BE2C (cell line): Measurements from ENCODE around the gene SEZ6.

Experiments used
- DNase-seq: peaks from one replicate; pipeline ENCODE4 v3.0.0-alpha.2; 2020
- H3K27me3 ChIP-seq: fragments of 250-450 bp; sonication (Bioruptor Pico); 2 replicates; pipeline ENCODE4 v1.5.1; 2020; ENCODE audit warnings: mild to moderate bottlenecking
- H3K36me3 ChIP-seq: fragments of 250-450 bp; sonication (Bioruptor Pico); 2 replicates; pipeline ENCODE4 v1.5.1; 2020; ENCODE audit warnings: mild to moderate bottlenecking
- H3K4me1 ChIP-seq: fragments of 250-450 bp; sonication (Bioruptor Pico); 2 replicates; pipeline ENCODE4 v1.5.1; 2020
- H3K4me3 ChIP-seq: 2 replicates; pipeline ENCODE4 v1.5.1; 2011; ENCODE audit warnings: low read depth, low read length
- H3K9me3 ChIP-seq: fragments of 250-450 bp; sonication (Bioruptor Pico); 2 replicates; pipeline ENCODE4 v1.5.1; 2020
- TF ChIP-seq, protein P1 (sequence below): IDR thresholded peaks from 2 replicates; pipeline ENCODE4 v1.5.1; 2012; ENCODE audit warnings: mild to moderate bottlenecking, low read depth, low read length

SEZ6 gene

DNA sequence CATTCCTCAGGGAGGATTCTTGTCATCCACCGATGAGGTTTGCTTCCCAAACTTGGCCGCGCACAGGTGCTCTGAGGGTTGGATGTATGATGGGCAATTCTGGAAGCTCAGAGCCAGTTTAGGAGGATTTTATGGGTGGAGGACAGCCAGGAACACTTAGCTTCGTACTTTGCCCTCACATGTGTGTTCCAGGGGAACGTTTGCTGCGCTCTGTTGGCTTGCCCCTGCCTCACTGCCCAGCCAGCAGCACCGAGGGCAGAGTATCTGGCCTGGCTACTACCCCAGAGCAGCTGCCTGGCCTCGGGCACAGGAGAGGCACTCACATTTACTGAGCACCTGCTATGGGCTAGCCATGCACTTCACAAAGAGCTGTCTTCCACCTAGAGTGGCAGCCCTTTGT is 14.1 kb downstream of the SEZ6 start:
- H3K36me3 ChIP-seq, result no peaks in the 10 kb centered on the region
- no peaks in the 10 kb centered on the region for H3K9me3 ChIP-seq
- DNase-seq, result no peak
- H3K4me1 ChIP-seq, result no peaks in the 10 kb centered on the region; the same call in 1 of the 2 replicates
- no peaks in the 10 kb centered on the region for H3K27me3 ChIP-seq
- TF ChIP-seq, protein P1, sequence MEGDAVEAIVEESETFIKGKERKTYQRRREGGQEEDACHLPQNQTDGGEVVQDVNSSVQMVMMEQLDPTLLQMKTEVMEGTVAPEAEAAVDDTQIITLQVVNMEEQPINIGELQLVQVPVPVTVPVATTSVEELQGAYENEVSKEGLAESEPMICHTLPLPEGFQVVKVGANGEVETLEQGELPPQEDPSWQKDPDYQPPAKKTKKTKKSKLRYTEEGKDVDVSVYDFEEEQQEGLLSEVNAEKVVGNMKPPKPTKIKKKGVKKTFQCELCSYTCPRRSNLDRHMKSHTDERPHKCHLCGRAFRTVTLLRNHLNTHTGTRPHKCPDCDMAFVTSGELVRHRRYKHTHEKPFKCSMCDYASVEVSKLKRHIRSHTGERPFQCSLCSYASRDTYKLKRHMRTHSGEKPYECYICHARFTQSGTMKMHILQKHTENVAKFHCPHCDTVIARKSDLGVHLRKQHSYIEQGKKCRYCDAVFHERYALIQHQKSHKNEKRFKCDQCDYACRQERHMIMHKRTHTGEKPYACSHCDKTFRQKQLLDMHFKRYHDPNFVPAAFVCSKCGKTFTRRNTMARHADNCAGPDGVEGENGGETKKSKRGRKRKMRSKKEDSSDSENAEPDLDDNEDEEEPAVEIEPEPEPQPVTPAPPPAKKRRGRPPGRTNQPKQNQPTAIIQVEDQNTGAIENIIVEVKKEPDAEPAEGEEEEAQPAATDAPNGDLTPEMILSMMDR, result no peak
- H3K4me3 ChIP-seq, result no peak overlapping the region

DNA sequence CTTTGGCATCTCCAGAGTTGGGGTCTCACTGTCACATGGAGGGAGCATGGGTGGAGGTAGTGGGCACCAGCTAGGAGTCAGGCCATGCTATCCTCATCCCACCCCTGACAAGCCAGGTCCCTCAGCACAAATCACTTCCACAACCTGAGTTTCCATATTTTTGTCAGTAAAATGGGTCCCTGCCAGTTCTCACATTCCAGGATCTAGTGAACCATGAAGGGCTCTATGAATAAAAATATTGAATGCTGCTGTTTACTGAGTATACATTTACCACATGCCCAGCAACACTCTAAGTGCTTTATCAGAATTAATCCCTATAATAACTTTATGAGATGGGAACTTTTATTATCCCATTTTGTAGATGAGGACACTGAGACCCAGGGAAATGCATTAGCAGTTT is 16.8 kb downstream of the SEZ6 start:
- DNase-seq, result no peak
- Histone ChIP-seq H3K9me3 (no peaks in the 10 kb centered on the region), H3K27me3 (no peaks in the 10 kb centered on the region), H3K36me3 (no peaks in the 10 kb centered on the region), H3K4me3 (no peak overlapping the region), H3K4me1 (no peaks in the 10 kb centered on the region)
- TF ChIP-seq, protein P1, result no peak

DNA sequence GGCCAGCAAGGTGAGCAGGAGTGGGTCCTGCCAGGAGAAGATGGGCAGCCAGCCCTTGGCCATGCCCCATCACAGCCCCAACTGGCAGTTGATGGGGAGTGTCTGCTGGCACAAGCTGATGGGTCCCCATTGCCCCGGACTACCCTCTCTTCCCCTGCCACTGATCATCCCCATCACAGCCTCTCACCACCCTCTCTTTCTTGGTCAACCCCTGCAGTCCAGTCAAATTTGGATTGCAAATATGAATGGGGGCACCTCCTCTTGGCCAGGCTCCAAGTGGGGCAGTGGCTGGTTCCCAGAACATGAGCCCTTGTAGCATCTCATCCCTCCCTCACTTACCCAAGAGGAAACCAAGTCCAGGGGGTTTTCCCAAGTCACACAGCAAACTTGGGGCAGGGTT is 17.4 kb downstream of the SEZ6 start:
- H3K9me3 ChIP-seq, result no peaks in the 10 kb centered on the region
- no peak for DNase-seq
- no peaks in the 10 kb centered on the region for H3K36me3 ChIP-seq
- H3K4me3 ChIP-seq, result no peak overlapping the region
- H3K27me3 ChIP-seq, result no peaks in the 10 kb centered on the region
- TF ChIP-seq, protein P1, result no peak
- no peaks in the 10 kb centered on the region for H3K4me1 ChIP-seq

DNA sequence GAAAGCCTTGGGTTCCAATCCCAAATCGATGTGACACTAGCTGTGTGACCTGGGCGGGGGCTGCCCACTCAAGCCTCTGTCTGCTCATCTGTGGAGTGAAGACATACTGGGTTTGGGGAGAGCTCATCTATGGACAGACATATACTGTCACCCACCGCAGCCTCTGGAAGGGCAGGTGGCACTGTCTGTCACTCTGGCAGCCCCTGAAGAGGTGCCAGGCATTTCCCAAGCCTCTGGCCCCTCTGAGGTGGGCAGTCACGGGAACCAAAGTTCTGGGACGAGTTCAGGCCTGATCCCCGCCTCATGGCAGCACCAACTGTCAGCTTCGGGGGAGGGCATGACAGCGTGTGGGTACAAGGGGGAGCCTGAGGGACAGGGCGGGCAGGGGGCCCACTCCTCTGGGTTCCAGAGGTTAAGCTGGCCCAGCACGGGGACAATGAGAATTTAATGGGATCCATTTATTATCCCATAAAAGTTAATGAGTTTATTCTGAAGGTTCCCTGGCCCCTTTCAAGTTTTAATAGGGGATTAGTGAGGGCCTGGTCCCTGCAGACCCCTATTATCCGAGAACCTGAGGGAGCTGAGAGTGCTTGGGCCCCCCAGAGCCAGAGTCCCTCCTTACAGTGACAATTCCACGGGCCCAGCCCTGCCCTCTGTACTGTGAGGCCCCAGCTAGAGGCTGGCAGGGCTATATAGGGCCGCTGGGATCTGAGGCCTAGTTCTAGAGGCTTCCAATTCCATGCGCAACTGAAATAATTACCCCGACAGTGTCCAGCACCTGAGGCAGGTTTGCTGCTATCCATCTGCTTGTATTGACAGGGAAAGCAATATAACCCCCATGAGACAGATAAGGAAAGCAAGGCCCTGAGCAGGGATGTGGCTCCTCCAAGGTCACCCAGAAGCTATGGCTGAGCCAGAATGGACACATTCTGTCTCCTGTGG is 18.8 kb downstream of the SEZ6 start:
- no peak overlapping the region for H3K4me3 ChIP-seq
- TF ChIP-seq, protein P1, result no peak
- H3K27me3 ChIP-seq, result no peaks in the 10 kb centered on the region

DNA sequence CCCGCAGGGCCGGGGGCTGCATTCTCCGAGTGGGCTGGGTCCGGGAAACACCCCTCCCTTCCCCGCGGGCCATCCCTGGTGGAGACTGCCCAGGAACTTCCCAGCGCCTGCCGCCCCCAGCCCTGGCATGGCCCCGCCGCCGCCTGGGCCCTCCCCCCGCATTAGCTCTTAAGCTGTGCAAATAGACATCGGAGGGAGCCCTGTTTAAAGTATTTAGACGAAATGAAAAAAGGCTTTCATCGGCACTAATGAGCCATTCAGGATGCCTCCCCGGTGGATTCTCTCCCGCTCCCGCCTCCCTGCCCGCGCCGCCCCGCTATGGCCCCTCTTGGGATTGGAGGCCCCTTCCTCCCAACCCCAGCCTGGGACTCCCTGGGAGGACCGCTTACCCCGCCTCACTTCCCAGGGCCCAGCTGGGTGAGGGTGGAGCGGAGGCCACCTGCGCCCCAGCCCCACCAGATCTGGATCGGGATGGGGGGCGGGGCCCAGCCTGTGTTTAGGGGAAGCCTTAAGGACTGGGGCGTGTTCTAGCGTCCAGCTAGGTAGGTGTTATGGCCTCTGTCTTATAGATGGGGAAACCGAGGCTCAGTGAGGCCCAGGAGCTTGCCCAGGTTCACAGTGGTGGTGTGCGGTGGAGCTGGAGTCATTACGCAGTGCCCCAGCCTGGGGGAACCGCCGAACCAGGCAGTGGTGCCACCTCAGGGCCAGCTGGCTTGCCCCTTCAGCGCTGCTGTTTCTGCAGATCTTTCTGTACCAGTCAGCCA is 19.7 kb downstream of the SEZ6 start:
- H3K4me1 ChIP-seq, result no peaks in the 10 kb centered on the region
- TF ChIP-seq, protein P1, result no peak
- no peaks in the 10 kb centered on the region for H3K27me3 ChIP-seq
- H3K4me3 ChIP-seq, result no peak overlapping the region
- DNase-seq, result no peak
- no peaks in the 10 kb centered on the region for H3K9me3 ChIP-seq
- H3K36me3 ChIP-seq, result no peaks in the 10 kb centered on the region

More for the DNA sequence above, 18.8 kb downstream of the SEZ6 start:
- no peak for DNase-seq
- no peaks in the 10 kb centered on the region for H3K9me3 ChIP-seq
- no peaks in the 10 kb centered on the region for H3K36me3 ChIP-seq
- H3K4me1 ChIP-seq, result no peaks in the 10 kb centered on the region
